ENCODE data around the gene EDN1. TPM values are rescaled to one million over a fixed set of nuclear protein-coding genes. Genes with fewer than 3 reads are reported as not detected.
A peak's percentile ranks its signal among the peaks of the same experiment; 100 is the strongest.

The EDN1 gene
- total RNA-seq, 2 experiments from 2014 or later = 0.15 to 0.24 TPM

DNA sequence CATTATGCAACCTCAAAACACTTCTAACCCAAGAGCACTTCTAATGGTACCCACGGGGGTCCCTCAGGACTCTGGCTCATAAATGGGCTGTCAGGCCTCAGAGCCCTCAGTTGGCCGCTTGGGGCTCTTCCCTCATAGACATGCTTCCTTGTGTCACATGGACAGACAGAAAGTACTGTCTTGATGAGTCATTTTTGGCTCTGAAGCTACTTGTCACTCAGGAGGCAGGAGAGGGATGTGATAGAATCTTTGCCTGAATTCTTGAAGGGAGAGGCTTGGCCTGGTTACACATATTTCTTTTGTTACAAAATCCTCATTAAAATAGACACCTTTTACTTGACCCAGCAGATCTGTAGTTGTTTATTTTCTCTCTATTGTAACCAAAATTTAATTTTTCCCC, 15.1 kb upstream of the EDN1 start:
- Mint-ChIP-seq H3K9me3 (peaks cover 9% of the 10 kb centered on the region), H3K4me1 (ENCODE audit: low read depth) (peaks cover 11% of the 10 kb centered on the region), H3K27me3 (ENCODE audit: low read depth) (no peaks in the 10 kb centered on the region), H3K27ac (no peak overlapping the region), H3K36me3 (ENCODE audit: low read depth) (no peaks in the 10 kb centered on the region), H3K4me3 (no peak overlapping the region)
- CTCF ChIA-PET = no interaction called here
- no peak for DNase-seq
- intact Hi-C loops (cut with micrococcal nuclease) = no loop called here

GRCh38 chr6:12276930-12277315, 13.2 kb upstream of the EDN1 start:
- no peak for DNase-seq
- intact Hi-C loops (cut with micrococcal nuclease) = no loop called here
- Mint-ChIP-seq H3K9me3 (peaks cover 3% of the 10 kb centered on the region), H3K27me3 (ENCODE audit: low read depth) (no peaks in the 10 kb centered on the region), H3K4me1 (ENCODE audit: low read depth) (peaks cover 9% of the 10 kb centered on the region), H3K4me3 (no peak overlapping the region), H3K36me3 (ENCODE audit: low read depth) (no peaks in the 10 kb centered on the region), H3K27ac (no peak overlapping the region)
- CTCF ChIA-PET = no interaction called here

DNA sequence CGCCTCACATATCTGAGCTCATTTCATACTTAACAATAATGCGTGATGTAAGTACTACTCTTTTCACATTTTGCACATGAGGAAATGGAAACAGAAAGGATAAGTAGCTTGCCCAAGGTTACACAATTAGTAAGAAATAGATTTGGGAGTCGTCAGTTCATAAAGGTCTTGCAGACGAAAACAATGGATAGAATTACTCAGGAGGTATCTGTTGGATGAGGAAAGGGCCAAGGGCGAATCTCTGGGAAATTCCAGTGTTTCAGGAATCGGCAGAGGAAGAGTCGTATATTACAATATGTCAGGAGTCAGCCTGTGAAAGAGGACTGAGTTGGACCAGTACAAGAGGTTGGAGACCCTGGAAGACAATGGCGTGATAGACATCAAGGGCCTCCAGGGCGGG, 12.8 kb upstream of the EDN1 start:
- Mint-ChIP-seq H3K4me3 (no peak overlapping the region), H3K9me3 (no peaks in the 10 kb centered on the region), H3K36me3 (ENCODE audit: low read depth) (no peaks in the 10 kb centered on the region), H3K4me1 (ENCODE audit: low read depth) (peaks cover 9% of the 10 kb centered on the region), H3K27ac (no peak overlapping the region), H3K27me3 (ENCODE audit: low read depth) (no peaks in the 10 kb centered on the region)
- DNase-seq = no peak
- CTCF ChIA-PET = no interaction called here
- intact Hi-C loops (cut with micrococcal nuclease) = no loop called here

DNA sequence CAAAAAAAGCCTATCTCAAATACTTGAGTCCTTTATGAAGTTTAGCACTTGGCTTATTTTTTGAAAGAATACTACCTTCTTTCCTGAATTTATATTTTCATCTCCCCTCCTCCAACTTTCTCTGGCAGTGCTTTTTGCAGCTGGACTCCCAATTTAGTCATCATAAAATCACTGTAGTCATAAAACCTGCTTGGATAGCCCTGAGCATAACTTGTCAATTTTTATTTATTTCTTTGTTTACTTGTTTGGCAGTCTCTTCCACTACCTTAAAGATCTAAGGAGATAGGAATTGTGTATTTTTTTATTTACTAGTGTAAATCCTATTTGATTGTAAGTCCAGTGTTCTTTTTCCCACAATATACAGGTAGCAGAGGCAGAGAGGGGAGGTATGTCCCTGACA, 11.2 kb upstream of the EDN1 start:
- Mint-ChIP-seq H3K36me3 (ENCODE audit: low read depth) (no peaks in the 10 kb centered on the region), H3K27me3 (ENCODE audit: low read depth) (no peaks in the 10 kb centered on the region), H3K4me1 (ENCODE audit: low read depth) (peaks cover 9% of the 10 kb centered on the region), H3K27ac (no peak overlapping the region), H3K9me3 (no peaks in the 10 kb centered on the region), H3K4me3 (no peak overlapping the region)
- CTCF ChIA-PET = interaction anchor here (4.0 kb wide), 1 partner anchor 11 kb away, joined by 24 read pairs; the partner anchor contains the start of gene EDN1
- DNase-seq = no peak
- intact Hi-C loops (cut with micrococcal nuclease) = no loop called here

DNA sequence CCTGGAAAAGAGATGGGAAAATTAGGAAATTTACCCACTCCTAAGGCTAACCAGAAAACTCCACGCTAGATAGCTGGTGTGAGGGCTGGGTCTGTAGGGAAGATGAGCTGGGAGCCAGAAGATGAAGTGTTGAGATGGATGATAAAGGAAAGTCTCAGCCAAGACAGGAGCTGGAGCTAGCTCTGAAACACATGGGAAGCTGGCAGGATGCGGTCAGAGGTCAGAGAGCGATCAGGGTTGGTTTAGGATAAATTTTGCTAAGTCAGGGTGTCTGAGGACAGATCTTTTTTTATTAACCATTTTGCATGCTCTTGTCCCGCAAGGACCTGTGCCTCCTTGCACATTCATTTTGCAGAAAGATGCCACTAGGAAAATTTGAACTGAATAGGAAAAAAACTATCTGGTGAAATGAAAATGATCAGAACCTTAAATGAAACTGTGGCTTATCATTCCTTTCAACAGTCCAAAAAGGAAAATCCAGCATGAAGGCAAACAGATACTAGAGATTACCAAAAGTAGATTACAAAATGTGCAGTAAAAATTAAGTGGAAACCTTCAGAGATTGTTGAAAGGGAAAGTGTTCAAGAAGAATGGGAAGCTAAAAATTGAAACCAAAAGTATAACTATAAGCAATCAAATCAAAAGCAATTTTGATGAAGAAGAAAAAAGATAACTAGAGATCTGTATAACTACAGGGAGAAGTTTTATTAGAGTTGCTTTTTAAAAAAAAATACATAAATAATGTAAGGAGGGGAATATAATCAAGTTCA, 10.7 kb upstream of the EDN1 start:
- DNase-seq = no peak
- no peaks in the 10 kb centered on the region for H3K27me3 Mint-ChIP-seq (ENCODE audit: low read depth)
- peaks cover 9% of the 10 kb centered on the region for H3K4me1 Mint-ChIP-seq (ENCODE audit: low read depth)
- H3K9me3 Mint-ChIP-seq = no peaks in the 10 kb centered on the region
- intact Hi-C loops (cut with micrococcal nuclease) = no loop called here
- no peak overlapping the region for H3K27ac Mint-ChIP-seq
- H3K36me3 Mint-ChIP-seq (ENCODE audit: low read depth) = no peaks in the 10 kb centered on the region
- CTCF ChIA-PET = interaction anchor here (4.0 kb wide), 1 partner anchor 11 kb away, joined by 24 read pairs; the partner anchor contains the start of gene EDN1
- H3K4me3 Mint-ChIP-seq = no peak overlapping the region

DNA sequence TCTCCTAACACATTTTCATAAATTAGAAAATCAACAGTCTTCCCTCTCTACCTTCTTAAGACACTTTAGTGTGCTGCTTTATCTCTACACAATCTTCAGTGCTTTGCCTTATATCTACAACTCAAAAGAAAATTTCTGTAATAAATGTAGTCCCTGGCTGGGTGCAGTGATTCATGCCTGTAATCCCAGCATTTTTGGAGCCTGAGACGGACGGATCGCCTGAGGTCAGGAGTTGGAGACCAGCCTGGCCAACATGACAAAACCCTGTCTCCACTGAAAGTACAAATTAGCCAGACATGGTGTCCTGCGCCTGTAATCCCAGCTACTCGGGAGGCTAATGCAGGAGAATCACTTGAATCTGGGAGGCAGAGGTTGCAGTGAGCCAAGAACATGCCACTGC, 9.7 kb upstream of the EDN1 start:
- DNase-seq = no peak
- CTCF ChIA-PET = interaction anchor here (4.0 kb wide), 1 partner anchor 10 kb away, joined by 24 read pairs; the partner anchor contains the start of gene EDN1
- Mint-ChIP-seq H3K36me3 (ENCODE audit: low read depth) (no peaks in the 10 kb centered on the region), H3K4me3 (no peak overlapping the region), H3K27ac (no peak overlapping the region), H3K27me3 (ENCODE audit: low read depth) (no peaks in the 10 kb centered on the region), H3K4me1 (ENCODE audit: low read depth) (peaks cover 9% of the 10 kb centered on the region), H3K9me3 (no peaks in the 10 kb centered on the region)
- intact Hi-C loops (cut with micrococcal nuclease) = no loop called here

DNA sequence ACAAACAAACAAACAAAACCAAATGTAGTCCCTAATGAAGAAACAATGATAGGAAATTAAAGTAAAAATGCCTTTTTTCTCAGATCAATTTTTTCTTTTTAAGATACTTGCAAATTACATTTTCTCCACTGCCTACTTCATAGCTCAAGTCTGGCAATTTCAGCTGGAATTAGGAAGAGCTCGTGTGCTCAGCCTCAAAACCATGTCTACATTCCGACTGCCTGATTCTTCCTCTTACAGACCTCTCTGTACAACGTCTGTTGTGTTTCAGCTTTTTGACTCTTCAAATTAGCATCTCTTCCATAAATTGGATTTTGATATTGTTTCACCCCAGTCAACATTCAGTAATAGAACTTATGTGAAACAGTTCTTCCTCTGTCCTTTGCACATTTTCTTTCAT, 9.3 kb upstream of the EDN1 start:
- Mint-ChIP-seq H3K4me1 (ENCODE audit: low read depth) (peaks cover 9% of the 10 kb centered on the region), H3K27me3 (ENCODE audit: low read depth) (no peaks in the 10 kb centered on the region), H3K36me3 (ENCODE audit: low read depth) (no peaks in the 10 kb centered on the region), H3K9me3 (no peaks in the 10 kb centered on the region), H3K4me3 (no peak overlapping the region), H3K27ac (no peak overlapping the region)
- no peak for DNase-seq
- CTCF ChIA-PET = interaction anchor here (4.0 kb wide), 1 partner anchor 9 kb away, joined by 24 read pairs; the partner anchor contains the start of gene EDN1
- intact Hi-C loops (cut with micrococcal nuclease) = no loop called here

- CTCF ChIA-PET = interaction anchor here (0.7 kb wide), 1 partner anchor 582 kb away, joined by 8 read pairs; no protein-coding TSS in a partner anchor
- intact Hi-C loops (cut with micrococcal nuclease) = no loop called here
- DNase-seq = no peak
Measured at GRCh38 chr6:12283904-12284303, 6.3 kb upstream of the EDN1 start.

DNA sequence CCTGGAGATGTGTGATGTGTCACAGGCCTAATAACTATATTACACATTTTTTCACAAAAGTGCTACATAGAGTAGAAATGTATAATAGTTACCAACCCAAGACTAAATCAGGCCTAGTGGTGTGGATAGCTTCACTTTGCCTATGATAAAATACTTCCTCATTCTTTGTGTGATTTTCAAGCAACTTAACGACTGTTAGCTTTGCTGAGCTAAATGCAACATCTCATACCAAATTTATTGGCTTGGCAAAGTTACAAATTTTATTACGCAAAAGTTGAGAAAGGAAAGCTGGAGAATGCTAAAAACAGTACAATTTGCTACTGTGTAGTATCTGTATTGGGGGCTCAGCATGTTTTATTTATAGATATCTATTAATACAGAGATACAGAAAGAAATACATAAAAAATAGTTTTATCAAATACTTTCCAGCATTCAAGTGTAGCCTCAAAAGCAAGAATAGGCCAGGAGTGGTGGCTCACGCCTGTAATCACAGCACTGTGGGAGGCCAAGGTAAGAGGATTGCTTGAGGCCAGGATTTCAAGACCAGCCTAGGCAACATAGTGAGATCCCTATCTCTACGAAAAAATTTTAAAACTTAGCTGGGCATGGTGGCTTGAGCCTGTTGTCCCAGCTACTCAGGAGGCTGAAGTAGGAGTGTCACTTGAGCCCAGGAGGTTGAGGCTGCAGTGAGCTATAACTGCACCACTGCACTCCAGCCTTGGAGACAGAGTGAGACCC, 3.6 kb upstream of the EDN1 start:
- Mint-ChIP-seq H3K4me3 (no peak overlapping the region), H3K36me3 (ENCODE audit: low read depth) (no peaks in the 10 kb centered on the region), H3K4me1 (ENCODE audit: low read depth) (peaks cover 14% of the 10 kb centered on the region), H3K27me3 (ENCODE audit: low read depth) (peaks cover 11% of the 10 kb centered on the region), H3K27ac (no peak overlapping the region), H3K9me3 (no peaks in the 10 kb centered on the region)
- intact Hi-C loops (cut with micrococcal nuclease) = no loop called here
- CTCF ChIA-PET = interaction anchor here (0.5 to 2.4 kb wide), 11 partner anchors 8 to 631 kb away, joined by 3 to 15 read pairs (median 3); no protein-coding TSS in a partner anchor
- no peak for DNase-seq

More at GRCh38 chr6:12283904-12284303, 6.3 kb upstream of the EDN1 start:
- H3K4me1 Mint-ChIP-seq (ENCODE audit: low read depth) = peaks cover 9% of the 10 kb centered on the region
- no peaks in the 10 kb centered on the region for H3K27me3 Mint-ChIP-seq (ENCODE audit: low read depth)
- H3K4me3 Mint-ChIP-seq = no peak overlapping the region
- H3K27ac Mint-ChIP-seq = no peak overlapping the region
- no peaks in the 10 kb centered on the region for H3K9me3 Mint-ChIP-seq
- no peaks in the 10 kb centered on the region for H3K36me3 Mint-ChIP-seq (ENCODE audit: low read depth)

DNA sequence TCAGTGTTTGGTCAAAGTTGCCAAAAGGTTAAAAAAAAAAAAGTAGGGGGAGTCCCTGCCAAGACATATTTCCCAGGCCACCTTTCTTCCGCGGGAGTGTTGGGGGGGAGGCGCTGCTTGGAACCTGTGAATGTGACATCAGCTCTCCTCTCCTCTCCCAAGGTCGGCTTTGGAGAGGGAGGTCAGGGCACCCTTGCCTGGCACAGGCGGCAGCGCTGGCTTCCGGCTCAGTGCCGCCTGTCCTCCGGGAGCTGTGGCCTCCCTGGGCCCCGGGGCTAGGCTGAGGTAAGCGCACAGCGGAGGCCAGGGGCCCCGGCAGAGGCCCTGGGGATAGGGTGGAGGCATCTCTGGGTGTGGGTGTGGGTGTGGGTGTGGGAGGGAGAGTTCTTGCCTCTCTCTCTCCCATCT, 1.9 kb upstream of the EDN1 start:
- Mint-ChIP-seq H3K9me3 (no peaks in the 10 kb centered on the region), H3K27ac (no peak overlapping the region), H3K4me3 (no peak overlapping the region), H3K36me3 (ENCODE audit: low read depth) (no peaks in the 10 kb centered on the region), H3K4me1 (ENCODE audit: low read depth) (peaks cover 14% of the 10 kb centered on the region), H3K27me3 (ENCODE audit: low read depth) (peaks cover 24% of the 10 kb centered on the region)
- no peak for DNase-seq
- intact Hi-C loops (cut with micrococcal nuclease) = loop anchor here (2.0 kb wide), 1 partner anchor 587 kb away; no protein-coding TSS in a partner anchor
- CTCF ChIA-PET = interaction anchor here (2.4 kb wide), 1 partner anchor 633 kb away, joined by 15 read pairs; no protein-coding TSS in a partner anchor

DNA sequence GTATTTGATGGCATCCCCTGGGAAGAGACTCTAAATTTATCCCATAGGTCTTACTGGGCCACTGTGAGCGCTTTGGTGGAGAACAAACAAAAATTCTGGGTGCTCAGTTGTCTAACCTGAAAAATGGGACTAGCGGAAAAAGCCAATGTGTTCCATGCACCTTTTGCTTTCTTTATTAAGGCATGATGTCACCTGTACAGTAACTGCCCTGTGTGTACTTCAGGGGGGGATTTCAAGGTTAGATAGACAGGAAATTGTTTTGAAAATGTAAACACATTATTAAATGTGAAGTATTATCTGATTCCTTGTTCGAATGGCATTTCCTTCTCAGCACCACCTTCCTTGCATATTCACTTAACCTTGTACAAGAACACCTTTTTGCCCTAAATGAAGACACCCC, 1.2 kb upstream of the EDN1 start:
- Mint-ChIP-seq H3K4me1 (ENCODE audit: low read depth) (peaks cover 14% of the 10 kb centered on the region), H3K27me3 (ENCODE audit: low read depth) (peaks cover 26% of the 10 kb centered on the region), H3K4me3 (no peak overlapping the region), H3K9me3 (no peaks in the 10 kb centered on the region), H3K36me3 (ENCODE audit: low read depth) (no peaks in the 10 kb centered on the region), H3K27ac (no peak overlapping the region)
- CTCF ChIA-PET = interaction anchor here (0.6 to 2.7 kb wide), 17 partner anchors 9 to 702 kb away, joined by 3 to 31 read pairs (median 4); no protein-coding TSS in a partner anchor
- intact Hi-C loops (cut with micrococcal nuclease) = loop anchor here (1.0 to 2.0 kb wide), 7 partner anchors 55 to 704 kb away; no protein-coding TSS in a partner anchor
- no peak for DNase-seq

- Mint-ChIP-seq H3K27ac (no peak overlapping the region), H3K36me3 (ENCODE audit: low read depth) (no peaks in the 10 kb centered on the region), H3K4me3 (peak overlapping the region; percentile 79), H3K27me3 (ENCODE audit: low read depth) (peaks cover 26% of the 10 kb centered on the region), H3K4me1 (ENCODE audit: low read depth) (peaks cover 14% of the 10 kb centered on the region), H3K9me3 (no peaks in the 10 kb centered on the region)
- CTCF ChIA-PET = interaction anchor here (0.6 to 2.7 kb wide), 27 partner anchors 9 to 703 kb away, joined by 3 to 31 read pairs (median 3); no protein-coding TSS in a partner anchor
- intact Hi-C loops (cut with micrococcal nuclease) = loop anchor here (1.0 to 2.0 kb wide), 7 partner anchors 55 to 704 kb away; no protein-coding TSS in a partner anchor
- peak; percentile 78 for DNase-seq
Measured at GRCh38 chr6:12289365-12289919, 719 bp upstream of the EDN1 start.
